Activated gamma-delta T cell treated with Interleukin-2 at 50 U/mL for 16 hours (primary cell): ENCODE measurements around the gene ZBTB39.
"Not testable (repeated sequence)": the region's sequence is repeated elsewhere in the genome, so short reads cannot be mapped to it uniquely, and the experiment has no call there.

Experiments
- DNase-seq: peaks from one replicate; pipeline ENCODE4 v3.0.0-alpha.2; 2020

ZBTB39 gene

GRCh38 chr12:56978397-56979138, 27.8 kb downstream of the ZBTB39 start:
- no peak for DNase-seq

- not testable (repeated sequence) for DNase-seq
Observed at GRCh38 chr12:56977361-56977760, 29.0 kb downstream of the ZBTB39 start.

- not testable (repeated sequence) for DNase-seq
Observed at GRCh38 chr12:56974224-56974623, 32.1 kb downstream of the ZBTB39 start.

GRCh38 chr12:56968910-56969309, 37.4 kb downstream of the ZBTB39 start:
- DNase-seq = not testable (repeated sequence)

- DNase-seq = not testable (repeated sequence)
Observed at GRCh38 chr12:56965997-56966642, 40.2 kb downstream of the ZBTB39 start.

- not testable (repeated sequence) for DNase-seq
Observed at GRCh38 chr12:56965124-56965523, 41.2 kb downstream of the ZBTB39 start.

GRCh38 chr12:56963557-56963956, 42.8 kb downstream of the ZBTB39 start:
- not testable (repeated sequence) for DNase-seq

- not testable (repeated sequence) for DNase-seq
Observed at GRCh38 chr12:56962247-56962646, 44.1 kb downstream of the ZBTB39 start.

GRCh38 chr12:56958422-56958821, 47.9 kb downstream of the ZBTB39 start:
- no peak for DNase-seq

- DNase-seq = no peak
Observed at GRCh38 chr12:56957229-56958052, 48.9 kb downstream of the ZBTB39 start, which contains the start of gene RDH16. Gene RDH16, minus strand, starts transcription at chr12:56957608. Its CDS starts 146 bp downstream, at chr12:56957462.

GRCh38 chr12:56955631-56956256, 50.6 kb downstream of the ZBTB39 start:
- no peak for DNase-seq

GRCh38 chr12:56954958-56955355, 51.4 kb downstream of the ZBTB39 start:
- DNase-seq = no peak

- no peak for DNase-seq
Observed at GRCh38 chr12:56954057-56954957, 52.0 kb downstream of the ZBTB39 start.

- DNase-seq = no peak
Observed at GRCh38 chr12:56953314-56953713, 53.0 kb downstream of the ZBTB39 start.

- no peak for DNase-seq
Observed at GRCh38 chr12:56951582-56952339, 54.6 kb downstream of the ZBTB39 start.

GRCh38 chr12:56948881-56949280, 57.5 kb downstream of the ZBTB39 start:
- no peak for DNase-seq
